Endodermal cell (in vitro differentiated cells): Measurements from ENCODE around the gene FUT8. TPM values are rescaled to one million over a fixed set of nuclear protein-coding genes. Genes with fewer than 3 reads are reported as not detected.

Experiments used
- DNase-seq: peaks from one replicate; pipeline ENCODE4 v3.0.0-alpha.2; 2017
- H3K27ac ChIP-seq: 2 replicates; pipeline ENCODE4 v1.5.1; 2013; ENCODE audit warnings: mild to moderate bottlenecking, low read depth, low read length, moderate library complexity
- H3K27me3 ChIP-seq: 2 replicates; pipeline ENCODE4 v1.6.1; 2013; ENCODE audit warnings: mild to moderate bottlenecking, low read length, moderate library complexity; ENCODE audit not compliant: insufficient read depth, control insufficient read depth, poor library complexity, severe bottlenecking
- H3K36me3 ChIP-seq: 2 replicates; pipeline ENCODE4 v1.7.0; 2013; ENCODE audit warnings: mild to moderate bottlenecking, low read length, moderate library complexity; ENCODE audit not compliant: control insufficient read depth, insufficient read depth
- H3K4me1 ChIP-seq: one replicate; pipeline ENCODE4 v1.7.0; 2013; ENCODE audit warnings: low read length; ENCODE audit not compliant: control insufficient read depth, insufficient read depth
- H3K4me3 ChIP-seq: 2 replicates; pipeline ENCODE4 v1.5.1; 2013; ENCODE audit warnings: mild to moderate bottlenecking, low read length, moderate library complexity
- H3K9ac ChIP-seq: 2 replicates; pipeline ENCODE4 v1.6.1; 2013; ENCODE audit warnings: mild to moderate bottlenecking, low read length, moderate library complexity; ENCODE audit not compliant: poor library complexity, severe bottlenecking; ENCODE audit errors: extremely low read depth
- H3K9me3 ChIP-seq: 2 replicates; pipeline ENCODE4 v1.6.1; 2013; ENCODE audit warnings: mild to moderate bottlenecking, low read length, moderate library complexity; ENCODE audit not compliant: control insufficient read depth
- H3K27ac Mint-ChIP-seq: 2 replicates; pipeline ENCODE4 v1.8.0; 2020; ENCODE audit warnings: mixed read lengths
- H3K27me3 Mint-ChIP-seq: 2 replicates; pipeline ENCODE4 v1.8.0; 2021; ENCODE audit warnings: mild to moderate bottlenecking, mixed read lengths; ENCODE audit not compliant: insufficient read depth
- H3K36me3 Mint-ChIP-seq: 2 replicates; pipeline ENCODE4 v1.8.0; 2020; ENCODE audit warnings: low read depth, mixed read lengths
- H3K4me1 Mint-ChIP-seq: 2 replicates; pipeline ENCODE4 v1.8.0; 2020; ENCODE audit warnings: mixed read lengths
- H3K4me3 Mint-ChIP-seq: 2 replicates; pipeline ENCODE4 v1.8.0; 2020; ENCODE audit warnings: mild to moderate bottlenecking, moderate library complexity, mixed read lengths
- H3K9me3 Mint-ChIP-seq: 2 replicates; pipeline ENCODE4 v1.8.0; 2020; ENCODE audit warnings: mild to moderate bottlenecking, mixed read lengths
- WGBS, 2 experiments: methylation state at CpG; one replicate each; pipeline versions ENCODE4 v1.1.5 to v1.1.7; 2013; ENCODE audit warnings: missing lambda C conversion rate in 2 of 2, mixed read lengths in 1 of 2; ENCODE audit not compliant: insufficient coverage in 1 of 2, insufficient read length in 1 of 2; 5-methylcytosine and 5-hydroxymethylcytosine counted together
- total RNA-seq, 2 donors: library from RNA; stranded (reverse); fragmentation: NEBNext Ultra II Directional in 1 of 2; extraction: Animal tissue kit (Norgen Biotek cat#: 25700) in 1 of 2; gene quantifications; 2 replicates in 1 of 2; 3 replicates in 1 of 2; pipeline ENCODE4 v1.2.1, GENCODE V29; 2021
- TF ChIP-seq, protein P1 (sequence below): fragments of 200-600 bp; sonication (generic); conservative IDR thresholded peaks from 2 replicates; pipeline ENCODE4 v1.5.0; 2021; ENCODE audit warnings: antibody characterized with exemption, mild to moderate bottlenecking

The FUT8 gene
- total RNA-seq, 2 donors from 2014 or later, result 63.9 to 76.9 TPM

DNA sequence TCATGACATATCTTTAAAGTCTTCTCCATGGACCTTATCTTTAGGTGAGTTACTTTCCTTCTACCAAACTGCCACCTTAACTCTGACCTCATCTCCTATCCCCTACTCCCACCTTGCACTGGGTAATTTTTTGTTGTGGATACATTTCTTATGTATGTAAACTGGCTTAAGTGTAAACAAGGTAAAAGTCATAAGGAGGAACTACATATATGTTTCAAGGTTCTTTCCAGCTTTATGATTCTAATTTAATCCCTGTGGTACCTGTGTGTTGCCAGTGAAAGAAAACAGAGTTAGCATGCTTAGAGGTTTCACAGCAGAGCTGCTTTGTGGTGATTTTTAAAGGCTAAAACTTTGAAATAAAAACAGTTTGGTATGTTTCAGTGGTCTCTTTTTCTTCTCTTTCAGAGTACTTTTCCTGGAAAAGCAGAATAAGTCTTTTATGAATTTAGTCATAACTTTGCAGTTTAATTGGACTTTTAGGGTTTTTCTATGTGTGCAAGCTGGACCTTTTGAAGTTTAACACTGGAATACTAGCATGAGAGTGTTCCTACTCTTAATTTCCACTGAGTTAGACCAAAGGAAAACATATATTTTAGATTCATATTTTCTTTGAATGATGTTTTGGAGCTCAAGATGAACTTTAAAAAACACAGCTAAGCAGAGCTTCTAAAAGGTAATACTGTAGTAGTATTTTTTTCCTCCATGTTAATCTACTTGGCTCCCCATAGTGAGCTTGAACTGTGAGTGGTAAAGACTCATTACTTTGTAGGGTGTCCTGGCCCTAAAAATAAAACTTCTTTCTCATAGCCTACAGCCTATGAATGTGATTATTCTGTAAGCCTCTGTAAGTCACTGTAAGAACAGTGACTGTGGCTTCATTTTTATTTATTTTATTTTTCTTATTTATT, 105.4 kb downstream of the FUT8 start:
- Mint-ChIP-seq H3K4me3 (no peak overlapping the region), H3K4me1 (peaks cover 15% of the 10 kb centered on the region), H3K27ac (no peak overlapping the region), H3K27me3 (peaks cover 31% of the 10 kb centered on the region), H3K36me3 (no peaks in the 10 kb centered on the region), H3K9me3 (peaks cover 5% of the 10 kb centered on the region)
- H3K4me3 ChIP-seq, result no peak overlapping the region
- H3K27ac ChIP-seq, result no peak overlapping the region
- TF ChIP-seq, protein P1, sequence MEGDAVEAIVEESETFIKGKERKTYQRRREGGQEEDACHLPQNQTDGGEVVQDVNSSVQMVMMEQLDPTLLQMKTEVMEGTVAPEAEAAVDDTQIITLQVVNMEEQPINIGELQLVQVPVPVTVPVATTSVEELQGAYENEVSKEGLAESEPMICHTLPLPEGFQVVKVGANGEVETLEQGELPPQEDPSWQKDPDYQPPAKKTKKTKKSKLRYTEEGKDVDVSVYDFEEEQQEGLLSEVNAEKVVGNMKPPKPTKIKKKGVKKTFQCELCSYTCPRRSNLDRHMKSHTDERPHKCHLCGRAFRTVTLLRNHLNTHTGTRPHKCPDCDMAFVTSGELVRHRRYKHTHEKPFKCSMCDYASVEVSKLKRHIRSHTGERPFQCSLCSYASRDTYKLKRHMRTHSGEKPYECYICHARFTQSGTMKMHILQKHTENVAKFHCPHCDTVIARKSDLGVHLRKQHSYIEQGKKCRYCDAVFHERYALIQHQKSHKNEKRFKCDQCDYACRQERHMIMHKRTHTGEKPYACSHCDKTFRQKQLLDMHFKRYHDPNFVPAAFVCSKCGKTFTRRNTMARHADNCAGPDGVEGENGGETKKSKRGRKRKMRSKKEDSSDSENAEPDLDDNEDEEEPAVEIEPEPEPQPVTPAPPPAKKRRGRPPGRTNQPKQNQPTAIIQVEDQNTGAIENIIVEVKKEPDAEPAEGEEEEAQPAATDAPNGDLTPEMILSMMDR, result no peak
- peaks cover 8% of the 10 kb centered on the region for H3K9me3 ChIP-seq
- no peaks in the 10 kb centered on the region for H3K36me3 ChIP-seq
- peaks cover 14% of the 10 kb centered on the region for H3K4me1 ChIP-seq
- H3K9ac ChIP-seq, result no peak overlapping the region
- no peaks in the 10 kb centered on the region for H3K27me3 ChIP-seq
- no peak for DNase-seq

GRCh38 chr14:65528069-65528468, 115.5 kb downstream of the FUT8 start:
- H3K27me3 Mint-ChIP-seq, result no peaks in the 10 kb centered on the region
- no peaks in the 10 kb centered on the region for H3K4me1 Mint-ChIP-seq
- no peak overlapping the region for H3K27ac Mint-ChIP-seq

DNA sequence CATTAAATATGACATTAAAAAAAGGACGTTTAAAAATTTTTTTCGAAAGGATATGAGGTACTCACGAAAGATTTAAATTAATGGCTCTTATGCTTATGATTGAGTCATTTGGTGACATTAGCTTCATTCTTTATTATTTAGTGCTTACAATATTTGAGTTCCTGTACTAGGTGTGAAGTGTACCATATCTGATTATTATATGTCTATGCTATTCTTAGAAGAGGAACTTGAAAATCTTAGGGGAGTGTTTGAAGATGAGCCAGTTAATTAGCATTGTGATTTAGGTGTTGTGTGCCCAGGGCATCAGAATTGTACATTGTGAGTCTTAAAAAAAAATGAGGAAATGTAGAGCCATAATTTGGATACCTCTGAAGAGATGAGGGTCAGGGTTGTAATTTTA, 118.6 kb downstream of the FUT8 start:
- H3K27ac Mint-ChIP-seq, result no peak overlapping the region

More at GRCh38 chr14:65528069-65528468, 115.5 kb downstream of the FUT8 start:
- H3K36me3 Mint-ChIP-seq, result peaks cover 18% of the 10 kb centered on the region
- Histone ChIP-seq H3K36me3 (peaks cover 8% of the 10 kb centered on the region), H3K27me3 (no peaks in the 10 kb centered on the region), H3K9me3 (peaks cover 32% of the 10 kb centered on the region), H3K4me1 (no peaks in the 10 kb centered on the region), H3K27ac (no peak overlapping the region), H3K4me3 (no peak overlapping the region), H3K9ac (no peak overlapping the region)
- no peak overlapping the region for H3K4me3 Mint-ChIP-seq
- TF ChIP-seq, protein P1, result no peak
- 92 to 95% methylated on average over 9 to 11 of the region's 11 CpGs for WGBS, 2 experiments
- no peak for DNase-seq
- peaks cover 51% of the 10 kb centered on the region for H3K9me3 Mint-ChIP-seq

More for the DNA sequence above, 118.6 kb downstream of the FUT8 start:
- H3K4me3 Mint-ChIP-seq, result no peak overlapping the region
- no peaks in the 10 kb centered on the region for H3K4me1 Mint-ChIP-seq
- no peaks in the 10 kb centered on the region for H3K27me3 Mint-ChIP-seq
- peaks cover 18% of the 10 kb centered on the region for H3K36me3 Mint-ChIP-seq
- WGBS, 2 experiments, result 90 to 97% methylated on average over 3 of the region's 3 CpGs
- H3K9me3 Mint-ChIP-seq, result peaks cover 33% of the 10 kb centered on the region
- DNase-seq, result no peak
- H3K27ac ChIP-seq, result no peak overlapping the region
- H3K27me3 ChIP-seq, result no peaks in the 10 kb centered on the region
- H3K9ac ChIP-seq, result no peak overlapping the region
- TF ChIP-seq, protein P1, result no peak
- no peak overlapping the region for H3K4me3 ChIP-seq
- H3K4me1 ChIP-seq, result no peaks in the 10 kb centered on the region
- H3K36me3 ChIP-seq, result peaks cover 8% of the 10 kb centered on the region
- H3K9me3 ChIP-seq, result peaks cover 32% of the 10 kb centered on the region
